Neural crest cell (in vitro differentiated cells): ENCODE measurements around the gene TXNDC11. TPM values are rescaled to one million over a fixed set of nuclear protein-coding genes. Genes with fewer than 3 reads are reported as not detected.

Source experiments
- DNase-seq: peaks from one replicate; pipeline ENCODE4 v3.0.0; 2021; ENCODE audit warnings: low read depth, mixed read lengths, low spot score
- H3K27ac Mint-ChIP-seq: one replicate; pipeline ENCODE4 v1.8.0; 2021; ENCODE audit warnings: mild to moderate bottlenecking, mixed read lengths; ENCODE audit not compliant: unreplicated experiment
- H3K27me3 Mint-ChIP-seq: 2 replicates; pipeline ENCODE4 v1.8.0; 2021; ENCODE audit warnings: low read depth, mild to moderate bottlenecking, mixed read lengths
- H3K36me3 Mint-ChIP-seq: 2 replicates; pipeline ENCODE4 v1.8.0; 2021; ENCODE audit warnings: low read depth, mild to moderate bottlenecking, mixed read lengths
- H3K4me1 Mint-ChIP-seq: 2 replicates; pipeline ENCODE4 v1.8.0; 2021; ENCODE audit warnings: mixed read lengths
- H3K4me3 Mint-ChIP-seq: one replicate; pipeline ENCODE4 v1.8.0; 2021; ENCODE audit warnings: mild to moderate bottlenecking, mixed read lengths
- H3K9me3 Mint-ChIP-seq: 2 replicates; pipeline ENCODE4 v1.8.0; 2021; ENCODE audit warnings: mixed read lengths
- total RNA-seq: library from RNA; stranded (reverse); gene quantifications from 2 replicates; pipeline ENCODE4 v1.2.1, GENCODE V29; 2021
- TF ChIP-seq, protein P1 (sequence below): fragments of 200-600 bp; sonication (generic); conservative IDR thresholded peaks from 2 replicates; pipeline ENCODE4 v1.5.0; 2021; ENCODE audit warnings: antibody characterized with exemption, mild to moderate bottlenecking

The TXNDC11 gene
- total RNA-seq, 1 donor from 2014 or later, result 16.9 TPM

DNA sequence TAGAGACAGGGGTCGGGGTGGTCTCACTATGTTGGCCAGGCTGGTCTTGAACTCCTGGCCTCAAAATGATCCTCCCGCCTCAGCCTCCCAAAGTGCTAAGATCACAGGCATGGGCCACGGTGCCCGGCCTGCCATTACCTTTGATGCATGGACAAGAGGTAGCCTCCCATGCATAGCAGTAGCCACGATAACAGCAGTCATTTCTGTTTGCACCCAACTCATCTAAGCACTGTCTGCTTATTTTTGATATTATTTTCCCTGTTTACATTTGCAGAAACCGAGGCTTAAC lies 111.9 kb downstream of the TXNDC11 start:
- TF ChIP-seq, protein P1, sequence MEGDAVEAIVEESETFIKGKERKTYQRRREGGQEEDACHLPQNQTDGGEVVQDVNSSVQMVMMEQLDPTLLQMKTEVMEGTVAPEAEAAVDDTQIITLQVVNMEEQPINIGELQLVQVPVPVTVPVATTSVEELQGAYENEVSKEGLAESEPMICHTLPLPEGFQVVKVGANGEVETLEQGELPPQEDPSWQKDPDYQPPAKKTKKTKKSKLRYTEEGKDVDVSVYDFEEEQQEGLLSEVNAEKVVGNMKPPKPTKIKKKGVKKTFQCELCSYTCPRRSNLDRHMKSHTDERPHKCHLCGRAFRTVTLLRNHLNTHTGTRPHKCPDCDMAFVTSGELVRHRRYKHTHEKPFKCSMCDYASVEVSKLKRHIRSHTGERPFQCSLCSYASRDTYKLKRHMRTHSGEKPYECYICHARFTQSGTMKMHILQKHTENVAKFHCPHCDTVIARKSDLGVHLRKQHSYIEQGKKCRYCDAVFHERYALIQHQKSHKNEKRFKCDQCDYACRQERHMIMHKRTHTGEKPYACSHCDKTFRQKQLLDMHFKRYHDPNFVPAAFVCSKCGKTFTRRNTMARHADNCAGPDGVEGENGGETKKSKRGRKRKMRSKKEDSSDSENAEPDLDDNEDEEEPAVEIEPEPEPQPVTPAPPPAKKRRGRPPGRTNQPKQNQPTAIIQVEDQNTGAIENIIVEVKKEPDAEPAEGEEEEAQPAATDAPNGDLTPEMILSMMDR, result no peak
- no peak for DNase-seq
- Mint-ChIP-seq H3K4me1 (peaks cover 22% of the 10 kb centered on the region), H3K27me3 (no peaks in the 10 kb centered on the region), H3K36me3 (no peaks in the 10 kb centered on the region), H3K27ac (no peak overlapping the region), H3K4me3 (no peak overlapping the region), H3K9me3 (no peaks in the 10 kb centered on the region)

DNA sequence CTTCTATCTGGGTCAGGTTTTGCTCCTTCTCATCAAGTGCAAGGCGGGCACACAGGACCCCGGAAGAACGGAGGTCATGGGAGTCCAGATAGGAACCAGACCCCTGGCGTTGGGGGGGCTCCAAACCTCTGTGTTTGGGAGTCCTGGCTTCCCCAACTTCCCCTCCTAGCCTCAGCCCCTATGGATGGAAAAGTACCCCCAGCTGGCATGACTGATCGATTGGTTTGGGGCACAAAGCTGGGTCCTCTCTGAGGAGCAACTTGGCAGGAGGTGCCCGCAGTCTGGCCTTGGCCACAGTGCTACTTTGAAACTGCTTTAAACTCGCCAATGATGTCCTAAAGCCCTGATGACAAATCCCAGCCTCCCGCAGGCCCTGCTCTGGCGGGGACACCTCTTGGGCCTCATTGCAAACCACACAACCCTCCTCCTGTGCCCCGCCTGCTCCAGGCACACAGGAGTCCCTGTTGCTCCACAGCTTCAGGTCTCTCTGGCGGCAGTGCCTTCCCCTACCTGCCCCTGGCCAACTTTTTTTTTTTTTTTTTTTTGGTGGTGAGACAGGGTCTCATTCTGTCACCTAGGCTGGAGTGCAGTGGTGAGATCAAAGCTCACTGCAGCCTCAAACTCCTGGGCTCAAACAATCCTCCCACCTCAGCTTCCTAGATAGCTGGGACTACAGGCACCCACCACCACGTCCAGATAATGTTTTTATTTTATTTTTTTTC lies 112.5 kb downstream of the TXNDC11 start:
- no peak for DNase-seq
- Mint-ChIP-seq H3K36me3 (no peaks in the 10 kb centered on the region), H3K9me3 (no peaks in the 10 kb centered on the region), H3K27me3 (no peaks in the 10 kb centered on the region), H3K4me3 (no peak overlapping the region), H3K27ac (no peak overlapping the region), H3K4me1 (peaks cover 22% of the 10 kb centered on the region)
- TF ChIP-seq, protein P1, result no peak

Other genes starting within 250 kb of the TXNDC11 start
- gene LITAF, start 155.9 kb downstream of the TXNDC11 start, total RNA-seq, result 62.9 and 69.7 TPM in 2 replicates
- 89.4 and 93.5 TPM in 2 replicates for gene SNN, start 74.4 kb downstream of the TXNDC11 start, total RNA-seq
- gene ZC3H7A, start 54.4 kb upstream of the TXNDC11 start, total RNA-seq, result 66.5 and 74.6 TPM in 2 replicates
- gene RSL1D1, start 108.7 kb upstream of the TXNDC11 start, total RNA-seq, result 199 and 205 TPM in 2 replicates
- 126 and 127 TPM in 2 replicates for gene GSPT1, start 173.1 kb upstream of the TXNDC11 start, total RNA-seq
- gene NPIPB2, start 199.2 kb upstream of the TXNDC11 start, total RNA-seq, result 10.1 and 12.4 TPM in 2 replicates
- not detected in 2 replicates for gene TNFRSF17, start 222.4 kb upstream of the TXNDC11 start, total RNA-seq
- 15.1 and 17.5 TPM in 2 replicates for gene SNX29, start 233.9 kb upstream of the TXNDC11 start, total RNA-seq